ENCODE measurements around the gene ZNF93.
"Not testable (repeated sequence)": the region's sequence is repeated elsewhere in the genome, so short reads cannot be mapped to it uniquely, and the experiment has no call there.

ZNF93 gene

DNA sequence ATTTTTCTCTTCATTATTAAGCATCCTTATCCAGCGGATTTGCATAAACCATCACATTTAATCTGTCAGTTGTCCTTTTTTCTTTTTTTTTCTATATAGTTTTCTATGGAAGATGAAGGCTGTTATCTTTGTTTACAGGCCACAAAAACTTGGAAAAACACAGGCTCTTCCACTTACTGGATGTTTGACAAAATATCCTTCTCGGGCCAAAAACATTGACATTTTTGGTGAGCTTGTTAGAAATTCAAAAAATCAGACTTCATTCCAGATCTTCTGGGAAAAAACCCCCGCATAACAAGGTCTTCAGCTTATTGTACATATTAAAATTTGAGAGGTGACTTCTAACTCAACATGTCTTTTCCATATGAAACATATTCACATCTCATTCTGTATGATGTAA, 13.8 kb downstream of the ZNF93 start:
- no peak overlapping the region for H3K27ac ChIP-seq (ENCODE audit: low read length)
- TF ChIP-seq EZH2 (IDR thresholded peaks at IDR 0.05; ENCODE audit: borderline replicate concordance, low read depth, low read length, severe bottlenecking): no peak
- TF ChIP-seq, protein P1, sequence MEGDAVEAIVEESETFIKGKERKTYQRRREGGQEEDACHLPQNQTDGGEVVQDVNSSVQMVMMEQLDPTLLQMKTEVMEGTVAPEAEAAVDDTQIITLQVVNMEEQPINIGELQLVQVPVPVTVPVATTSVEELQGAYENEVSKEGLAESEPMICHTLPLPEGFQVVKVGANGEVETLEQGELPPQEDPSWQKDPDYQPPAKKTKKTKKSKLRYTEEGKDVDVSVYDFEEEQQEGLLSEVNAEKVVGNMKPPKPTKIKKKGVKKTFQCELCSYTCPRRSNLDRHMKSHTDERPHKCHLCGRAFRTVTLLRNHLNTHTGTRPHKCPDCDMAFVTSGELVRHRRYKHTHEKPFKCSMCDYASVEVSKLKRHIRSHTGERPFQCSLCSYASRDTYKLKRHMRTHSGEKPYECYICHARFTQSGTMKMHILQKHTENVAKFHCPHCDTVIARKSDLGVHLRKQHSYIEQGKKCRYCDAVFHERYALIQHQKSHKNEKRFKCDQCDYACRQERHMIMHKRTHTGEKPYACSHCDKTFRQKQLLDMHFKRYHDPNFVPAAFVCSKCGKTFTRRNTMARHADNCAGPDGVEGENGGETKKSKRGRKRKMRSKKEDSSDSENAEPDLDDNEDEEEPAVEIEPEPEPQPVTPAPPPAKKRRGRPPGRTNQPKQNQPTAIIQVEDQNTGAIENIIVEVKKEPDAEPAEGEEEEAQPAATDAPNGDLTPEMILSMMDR (IDR thresholded peaks at IDR 0.05; ENCODE audit: borderline replicate concordance, extremely low read depth, low read length, poor library complexity, severe bottlenecking): no peak
- no peak for ATAC-seq (ENCODE audit: insufficient read depth, low read depth)
- H4K20me1 ChIP-seq (ENCODE audit: insufficient read depth, low read length): no peaks in the 10 kb centered on the region; the same call in 1 of the 2 replicates
- no peak overlapping the region for H3K4me3 ChIP-seq (ENCODE audit: low read depth in 1 of 2, low read length in 2 of 2)
- no peak overlapping the region for H3K4me2 ChIP-seq (ENCODE audit: insufficient read depth, low read length)
- peaks cover 84% of the 10 kb centered on the region for H3K79me2 ChIP-seq (ENCODE audit: insufficient read depth, low read length)
- H3K4me1 ChIP-seq (ENCODE audit: insufficient read depth, low read length): no peaks in the 10 kb centered on the region
- DNase-seq: no peak
- H3K9ac ChIP-seq (ENCODE audit: low read depth, low read length): no peak overlapping the region
- no peaks in the 10 kb centered on the region for H3K27me3 ChIP-seq (ENCODE audit: insufficient read depth, low read length, poor library complexity)
- peaks cover 47% of the 10 kb centered on the region for H3K9me3 ChIP-seq (ENCODE audit: insufficient read depth, low read length, severe bottlenecking)
- H2AFZ ChIP-seq (ENCODE audit: low read depth, low read length): no peak overlapping the region
- H3K36me3 ChIP-seq (ENCODE audit: insufficient read depth, low read length): peaks cover 84% of the 10 kb centered on the region

DNA sequence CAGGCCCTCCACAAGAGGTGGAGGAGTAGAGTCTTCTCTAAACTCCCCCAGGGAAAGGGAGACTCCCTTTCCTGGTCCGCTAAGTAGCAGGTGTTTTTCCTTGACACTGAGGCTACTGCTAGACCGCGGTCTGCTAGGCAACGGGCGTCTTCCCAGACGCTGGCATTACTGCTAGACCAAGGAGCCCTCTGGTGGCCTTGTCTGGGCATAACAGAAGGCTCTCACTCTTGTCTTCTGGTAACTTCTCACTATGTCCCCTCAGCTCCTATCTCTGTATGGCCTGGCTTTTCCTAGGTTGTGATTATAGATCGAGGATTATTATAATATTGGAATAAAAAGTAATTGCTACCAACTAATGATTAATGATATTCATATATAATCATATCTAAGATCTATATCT, 29.7 kb downstream of the ZNF93 start:
- TF ChIP-seq, protein P1 (IDR thresholded peaks at IDR 0.05; ENCODE audit: borderline replicate concordance, extremely low read depth, low read length, poor library complexity, severe bottlenecking): peak; percentile 35
- peaks cover 97% of the 10 kb centered on the region for H3K36me3 ChIP-seq (ENCODE audit: insufficient read depth, low read length)
- not testable (repeated sequence) for H2AFZ ChIP-seq (ENCODE audit: low read depth, low read length); ATAC-seq (ENCODE audit: insufficient read depth, low read depth); H3K4me1 ChIP-seq (ENCODE audit: insufficient read depth, low read length); H3K4me2 ChIP-seq (ENCODE audit: insufficient read depth, low read length); H4K20me1 ChIP-seq (ENCODE audit: insufficient read depth, low read length); H3K27ac ChIP-seq (ENCODE audit: low read length); H3K9ac ChIP-seq (ENCODE audit: low read depth, low read length); H3K27me3 ChIP-seq (ENCODE audit: insufficient read depth, low read length, poor library complexity)
- H3K79me2 ChIP-seq (ENCODE audit: insufficient read depth, low read length): peaks cover 30% of the 10 kb centered on the region
- peak; percentile 41 for DNase-seq
- peaks cover 94% of the 10 kb centered on the region for H3K9me3 ChIP-seq (ENCODE audit: insufficient read depth, low read length, severe bottlenecking)
- H3K4me3 ChIP-seq (ENCODE audit: low read depth in 1 of 2, low read length in 2 of 2): peak overlapping the region in 1 of 2 experiments; percentile 22; a peak in 1 of 4 replicates

DNA sequence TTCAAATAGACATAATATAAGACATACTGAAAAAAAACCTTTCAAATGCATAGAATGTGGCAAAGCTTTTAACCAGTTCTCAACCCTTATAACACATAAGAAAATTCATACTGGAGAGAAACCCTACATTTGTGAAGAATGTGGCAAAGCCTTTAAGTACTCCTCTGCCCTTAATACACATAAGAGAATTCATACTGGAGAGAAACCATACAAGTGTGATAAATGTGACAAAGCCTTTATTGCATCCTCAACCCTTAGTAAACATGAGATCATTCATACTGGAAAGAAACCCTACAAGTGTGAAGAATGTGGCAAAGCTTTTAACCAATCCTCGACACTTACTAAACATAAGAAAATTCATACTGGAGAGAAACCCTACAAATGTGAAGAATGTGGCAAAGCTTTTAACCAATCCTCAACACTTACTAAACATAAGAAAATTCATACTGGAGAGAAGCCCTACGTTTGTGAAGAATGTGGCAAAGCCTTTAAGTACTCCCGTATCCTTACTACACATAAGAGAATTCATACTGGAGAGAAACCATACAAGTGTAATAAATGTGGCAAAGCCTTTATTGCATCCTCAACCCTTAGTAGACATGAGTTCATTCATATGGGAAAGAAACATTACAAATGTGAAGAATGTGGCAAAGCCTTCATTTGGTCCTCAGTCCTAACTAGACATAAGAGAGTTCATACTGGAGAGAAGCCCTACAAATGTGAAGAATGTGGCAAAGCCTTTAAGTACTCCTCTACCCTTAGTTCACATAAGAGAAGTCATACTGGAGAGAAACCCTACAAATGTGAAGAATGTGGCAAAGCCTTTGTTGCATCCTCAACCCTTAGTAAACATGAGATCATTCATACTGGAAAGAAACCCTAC, 32.9 kb downstream of the ZNF93 start:
- not testable (repeated sequence) for H2AFZ ChIP-seq (ENCODE audit: low read depth, low read length); DNase-seq; H3K27ac ChIP-seq (ENCODE audit: low read length); H3K4me1 ChIP-seq (ENCODE audit: insufficient read depth, low read length); H3K79me2 ChIP-seq (ENCODE audit: insufficient read depth, low read length); H3K4me3 ChIP-seq (ENCODE audit: low read depth in 1 of 2, low read length in 2 of 2); H3K4me2 ChIP-seq (ENCODE audit: insufficient read depth, low read length); H3K9ac ChIP-seq (ENCODE audit: low read depth, low read length); H4K20me1 ChIP-seq (ENCODE audit: insufficient read depth, low read length); H3K27me3 ChIP-seq (ENCODE audit: insufficient read depth, low read length, poor library complexity); ATAC-seq (ENCODE audit: insufficient read depth, low read depth)
- peaks cover 68% of the 10 kb centered on the region for H3K36me3 ChIP-seq (ENCODE audit: insufficient read depth, low read length)
- H3K9me3 ChIP-seq (ENCODE audit: insufficient read depth, low read length, severe bottlenecking): peaks cover 78% of the 10 kb centered on the region

DNA sequence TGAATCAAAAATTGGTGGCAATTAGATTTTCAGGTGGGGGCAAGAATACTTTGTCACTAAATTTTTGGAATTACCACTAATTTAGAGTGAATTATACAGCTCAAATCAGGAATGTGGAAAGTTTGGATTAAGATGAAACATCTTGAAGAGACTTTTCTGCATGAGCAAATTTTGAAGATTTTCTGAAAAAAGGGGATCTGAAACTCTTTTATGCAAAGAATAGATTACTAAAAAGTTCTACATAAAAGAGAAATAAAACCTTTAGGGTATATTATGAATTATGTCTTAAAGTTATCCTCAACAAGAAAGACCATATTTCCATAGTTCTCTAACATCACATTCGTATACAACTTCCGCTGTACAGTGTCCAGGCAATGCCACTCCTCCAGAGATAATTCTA, 36.7 kb downstream of the ZNF93 start:
- Histone ChIP-seq H3K9ac (ENCODE audit: low read depth, low read length) (no peak overlapping the region), H3K4me1 (ENCODE audit: insufficient read depth, low read length) (no peaks in the 10 kb centered on the region), H2AFZ (ENCODE audit: low read depth, low read length) (no peak overlapping the region), H3K4me2 (ENCODE audit: insufficient read depth, low read length) (no peak overlapping the region), H3K27ac (ENCODE audit: low read length) (no peak overlapping the region), H3K79me2 (ENCODE audit: insufficient read depth, low read length) (no peaks in the 10 kb centered on the region), H3K4me3 (ENCODE audit: low read depth in 1 of 2, low read length in 2 of 2) (no peak overlapping the region), H4K20me1 (ENCODE audit: insufficient read depth, low read length) (no peaks in the 10 kb centered on the region), H3K27me3 (ENCODE audit: insufficient read depth, low read length, poor library complexity) (no peaks in the 10 kb centered on the region), H3K36me3 (ENCODE audit: insufficient read depth, low read length) (peaks cover 33% of the 10 kb centered on the region), H3K9me3 (ENCODE audit: insufficient read depth, low read length, severe bottlenecking) (peaks cover 48% of the 10 kb centered on the region)
- ATAC-seq (ENCODE audit: insufficient read depth, low read depth) (no peak), DNase-seq (no peak)
- TF ChIP-seq EZH2 (IDR thresholded peaks at IDR 0.05; ENCODE audit: borderline replicate concordance, low read depth, low read length, severe bottlenecking): no peak
- TF ChIP-seq, protein P1 (IDR thresholded peaks at IDR 0.05; ENCODE audit: borderline replicate concordance, extremely low read depth, low read length, poor library complexity, severe bottlenecking): no peak

Measured in DND-41 (cell line).